H1 (cell line): ENCODE data around the gene PIP5K1B. TPM values are rescaled to one million over a fixed set of nuclear protein-coding genes. Genes with fewer than 3 reads are reported as not detected.

Experiments used
- BRCA1 ChIP-seq: IDR thresholded peaks from 2 replicates; pipeline ENCODE4 v1.6.1; 2012; ENCODE audit warnings: low read depth, low read length, improper control_type of control experiment
- EGR1 ChIP-seq: IDR thresholded peaks from 2 replicates; pipeline ENCODE4 v1.6.1; 2011; ENCODE audit warnings: low read depth, low read length, borderline replicate concordance
- HDAC2 ChIP-seq, 2 experiments: fragments of 300-600 bp in 1 of 2; sonication (generic) in 1 of 2; IDR thresholded peaks; 2 replicates each; pipeline ENCODE4 v1.6.1; 2011 to 2012; ENCODE audit warnings: low read depth in 2 of 2, low read length in 2 of 2, mild to moderate bottlenecking in 2 of 2, moderate library complexity in 2 of 2, borderline replicate concordance in 1 of 2, inconsistent platforms in 1 of 2
- HDAC6 ChIP-seq: IDR thresholded peaks from one replicate; pipeline ENCODE4 v1.7.1; 2012; ENCODE audit warnings: low read depth, mild to moderate bottlenecking, inconsistent platforms, low read length, moderate library complexity
- JUND ChIP-seq: IDR thresholded peaks from 2 replicates; pipeline ENCODE4 v1.6.1; 2011; ENCODE audit warnings: mild to moderate bottlenecking, improper control_type of control experiment, low read length
- SP4 ChIP-seq: IDR thresholded peaks from 2 replicates; pipeline ENCODE4 v1.6.1; 2012; ENCODE audit warnings: low read length, inconsistent platforms
- polyA plus RNA-seq, 7 experiments: library from polyadenylated mRNA; depleted of rRNA in 3 of 7; stranded (reverse) in 5 of 7; unstranded in 2 of 7; fragments of >200 nt in 5 of 7; fragments of 200-250 nt in 2 of 7; gene quantifications; 1 replicate in 5 of 7; 2 replicates in 1 of 7; 4 replicates in 1 of 7; pipeline versions ENCODE4 v1.2.1 to v1.2.3, GENCODE V29; 2011 to 2013; ENCODE audit warnings: missing spikeins in 2 of 7, mixed read lengths in 2 of 7
- total RNA-seq: library from RNA; stranded (reverse); fragmentation: NEBNext Ultra II Directional; extraction: Animal tissue kit (Norgen Biotek cat#: 25700); gene quantifications from 2 replicates; pipeline ENCODE4 v1.2.1, GENCODE V29; 2021

PIP5K1B gene
- total and polyA plus RNA-seq, 2 of the 8 experiments (the other 6 are each of a cell fraction or from before 2014, with no cell fraction given): 4.7 to 7.7 TPM

DNA sequence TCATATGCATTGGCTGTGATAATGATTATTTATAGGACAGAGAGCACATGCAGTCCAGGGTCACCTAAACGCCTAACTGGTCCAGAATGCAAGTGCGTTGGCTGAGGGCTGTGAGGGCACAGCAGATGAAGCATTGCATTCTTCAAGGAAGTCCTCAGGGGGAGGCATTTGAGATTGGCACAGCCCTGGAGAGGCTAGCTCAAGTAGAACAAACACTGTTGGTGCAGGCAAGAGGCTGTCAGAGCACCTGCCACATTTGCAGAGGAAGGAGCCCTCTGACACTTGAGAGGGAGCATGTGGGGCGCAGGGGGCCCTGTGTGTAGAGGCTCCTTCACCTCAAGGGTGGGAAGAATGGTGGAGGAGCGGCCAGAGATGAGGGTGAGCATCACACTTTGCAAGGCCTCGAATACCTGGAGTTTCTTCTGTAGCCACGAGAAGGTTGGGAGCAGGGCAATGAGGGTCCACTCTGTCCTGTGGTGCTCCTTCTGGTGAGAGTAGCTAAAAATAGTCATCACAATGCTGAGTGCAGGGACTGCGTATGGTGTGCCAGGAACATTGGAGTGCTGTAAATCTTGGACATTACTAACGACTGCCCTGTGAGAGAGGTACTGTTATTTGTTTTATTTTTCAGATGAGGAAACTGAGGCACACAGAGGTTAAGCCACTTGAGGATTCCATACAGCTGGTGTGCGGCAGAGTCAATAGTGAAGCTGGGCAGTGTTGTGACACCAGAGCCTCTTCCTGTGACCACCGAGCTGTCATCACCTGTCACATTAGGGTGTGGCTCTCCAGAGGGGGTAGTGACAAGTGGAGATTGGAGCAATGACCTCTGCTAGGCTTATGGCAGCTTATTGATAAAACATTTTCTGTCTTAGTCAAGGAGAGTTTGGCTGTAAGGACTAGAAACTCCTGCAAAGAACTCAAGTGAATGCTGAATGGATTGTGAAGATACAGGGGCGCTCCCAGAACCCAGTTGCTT, 100.2 kb downstream of the PIP5K1B start (continued):
- TF ChIP-seq SP4: no peak
- no peak for TF ChIP-seq HDAC2 (IDR thresholded peaks at IDR 0.05; ENCODE audit: borderline replicate concordance in 1 of 2, low read depth in 2 of 2, low read length in 2 of 2)
- TF ChIP-seq HDAC6: no peak
- no peak for TF ChIP-seq BRCA1
- TF ChIP-seq JUND: no peak
- TF ChIP-seq EGR1: no peak
- TF ChIP-seq, all 59 proteins: peak for 0
